ENCODE results near the gene SURF4.
"Not testable (repeated sequence)": the region's sequence is repeated elsewhere in the genome, so short reads cannot be mapped to it uniquely, and the experiment has no call there.

SURF4 gene

DNA sequence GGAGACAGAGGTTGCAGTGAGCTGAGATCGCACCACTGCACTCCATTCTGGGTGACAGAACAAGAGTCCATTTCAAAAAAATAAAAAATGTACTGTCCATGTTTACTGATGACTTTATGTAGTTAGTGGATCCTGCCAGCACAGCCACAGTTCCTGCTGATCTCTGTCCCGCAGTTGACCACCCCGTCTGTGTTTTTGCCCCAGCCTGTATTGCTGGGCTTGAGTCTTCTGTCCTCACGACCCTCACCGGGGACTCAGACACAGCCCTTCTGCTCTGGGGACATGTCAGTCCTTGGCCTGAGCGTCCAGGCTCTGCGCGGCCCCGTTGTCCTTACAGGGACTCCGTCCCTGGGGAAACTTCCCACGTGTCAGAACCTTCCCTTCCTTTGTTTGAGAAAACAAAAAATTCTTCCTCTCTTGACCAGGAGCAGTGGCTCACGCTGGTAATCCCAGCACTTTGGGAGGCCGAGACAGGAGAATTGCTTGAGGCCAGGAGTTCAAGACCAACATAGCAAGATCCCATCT lies 54.4 kb downstream of the SURF4 start:
- no peak for DNase-seq (ENCODE audit: extremely low read depth, insufficient read length)
- TF ChIP-seq, protein P1, sequence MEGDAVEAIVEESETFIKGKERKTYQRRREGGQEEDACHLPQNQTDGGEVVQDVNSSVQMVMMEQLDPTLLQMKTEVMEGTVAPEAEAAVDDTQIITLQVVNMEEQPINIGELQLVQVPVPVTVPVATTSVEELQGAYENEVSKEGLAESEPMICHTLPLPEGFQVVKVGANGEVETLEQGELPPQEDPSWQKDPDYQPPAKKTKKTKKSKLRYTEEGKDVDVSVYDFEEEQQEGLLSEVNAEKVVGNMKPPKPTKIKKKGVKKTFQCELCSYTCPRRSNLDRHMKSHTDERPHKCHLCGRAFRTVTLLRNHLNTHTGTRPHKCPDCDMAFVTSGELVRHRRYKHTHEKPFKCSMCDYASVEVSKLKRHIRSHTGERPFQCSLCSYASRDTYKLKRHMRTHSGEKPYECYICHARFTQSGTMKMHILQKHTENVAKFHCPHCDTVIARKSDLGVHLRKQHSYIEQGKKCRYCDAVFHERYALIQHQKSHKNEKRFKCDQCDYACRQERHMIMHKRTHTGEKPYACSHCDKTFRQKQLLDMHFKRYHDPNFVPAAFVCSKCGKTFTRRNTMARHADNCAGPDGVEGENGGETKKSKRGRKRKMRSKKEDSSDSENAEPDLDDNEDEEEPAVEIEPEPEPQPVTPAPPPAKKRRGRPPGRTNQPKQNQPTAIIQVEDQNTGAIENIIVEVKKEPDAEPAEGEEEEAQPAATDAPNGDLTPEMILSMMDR (IDR thresholded peaks at IDR 0.05; ENCODE audit: insufficient read depth, low read length, poor library complexity, severe bottlenecking) = no peak
- H3K27me3 ChIP-seq (replicated peaks; ENCODE audit: control insufficient read depth, insufficient read depth, low read length) = no peaks in the 10 kb centered on the region; the same call in 1 of the 2 replicates
- H3K36me3 ChIP-seq (ENCODE audit: control insufficient read depth, insufficient read depth, low read length) = no peaks in the 10 kb centered on the region
- H3K4me3 ChIP-seq (replicated peaks; ENCODE audit: low read depth, low read length) = no peak overlapping the region

DNA sequence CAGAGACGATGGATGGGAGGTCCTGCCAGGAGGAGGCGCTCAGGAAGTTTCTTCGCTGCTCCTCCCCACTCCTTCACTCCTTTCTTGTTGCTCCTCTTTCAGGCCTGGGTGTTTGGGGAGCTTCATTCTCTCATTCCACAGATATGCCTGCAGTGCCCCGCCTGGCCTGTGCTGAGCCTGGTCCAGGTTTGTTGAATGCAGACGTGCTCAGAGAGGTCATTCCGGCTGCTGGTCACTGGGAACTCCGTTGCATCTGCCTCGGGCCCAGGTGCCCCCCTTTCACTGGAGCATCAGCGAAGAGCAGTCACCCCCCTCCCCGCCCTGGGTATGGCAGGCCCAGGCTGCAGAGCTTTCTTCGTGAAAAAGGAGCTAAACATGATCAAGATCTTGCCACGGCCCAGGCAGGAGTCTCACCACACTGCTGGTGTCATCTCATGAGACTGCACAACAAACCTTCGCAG lies 55.4 kb downstream of the SURF4 start:
- H3K36me3 ChIP-seq (ENCODE audit: control insufficient read depth, insufficient read depth, low read length) = no peaks in the 10 kb centered on the region
- DNase-seq (ENCODE audit: extremely low read depth, insufficient read length) = no peak
- H3K27me3 ChIP-seq (replicated peaks; ENCODE audit: control insufficient read depth, insufficient read depth, low read length) = no peaks in the 10 kb centered on the region; the same call in 1 of the 2 replicates
- H3K4me3 ChIP-seq (replicated peaks; ENCODE audit: low read depth, low read length) = no peak overlapping the region
- TF ChIP-seq, protein P1 (IDR thresholded peaks at IDR 0.05; ENCODE audit: insufficient read depth, low read length, poor library complexity, severe bottlenecking) = no peak

DNA sequence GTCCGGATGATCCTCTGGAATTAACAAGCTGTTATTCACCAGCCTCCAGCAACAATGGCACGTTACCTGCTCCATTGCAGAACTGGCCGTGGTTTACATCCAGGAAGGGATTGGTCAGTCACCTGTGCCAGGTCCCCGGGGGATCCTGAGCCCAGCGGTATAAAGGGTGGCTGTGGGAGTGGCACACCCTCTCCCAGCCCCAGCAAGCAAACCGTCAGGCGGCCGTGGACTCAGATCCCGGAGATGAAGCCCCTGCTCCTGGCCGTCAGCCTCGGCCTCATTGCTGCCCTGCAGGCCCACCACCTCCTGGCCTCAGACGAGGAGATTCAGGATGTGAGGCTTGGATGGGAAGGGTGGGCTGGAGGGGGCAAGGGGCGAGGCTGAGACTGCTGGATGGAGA lies 58.3 kb downstream of the SURF4 start:
- not testable (repeated sequence) for H3K4me3 ChIP-seq (replicated peaks; ENCODE audit: low read depth, low read length); H3K36me3 ChIP-seq (ENCODE audit: control insufficient read depth, insufficient read depth, low read length); DNase-seq (ENCODE audit: extremely low read depth, insufficient read length); H3K27me3 ChIP-seq (replicated peaks; ENCODE audit: control insufficient read depth, insufficient read depth, low read length)

DNA sequence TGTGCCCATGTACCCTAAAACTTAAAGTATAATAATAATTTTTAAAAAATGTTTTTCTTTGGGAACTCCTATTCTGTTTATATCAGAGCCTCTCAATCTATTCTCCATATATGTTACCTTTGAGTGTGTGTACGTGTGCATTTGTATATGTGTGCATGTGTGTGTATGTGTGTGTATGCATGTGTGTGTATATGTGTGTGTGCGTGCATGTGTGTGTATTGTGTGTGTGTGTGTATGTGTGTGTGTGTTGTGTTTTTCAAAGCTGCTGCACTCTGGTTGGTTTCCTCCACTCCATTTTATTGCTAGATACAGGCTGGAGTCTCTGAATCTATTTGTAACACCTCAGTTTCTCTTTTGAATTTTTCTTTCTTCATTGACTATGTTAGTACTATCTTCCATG lies 59.9 kb downstream of the SURF4 start:
- no peak for DNase-seq (ENCODE audit: extremely low read depth, insufficient read length)
- H3K4me3 ChIP-seq (replicated peaks; ENCODE audit: low read depth, low read length) = no peak overlapping the region
- TF ChIP-seq, protein P1 (IDR thresholded peaks at IDR 0.05; ENCODE audit: insufficient read depth, low read length, poor library complexity, severe bottlenecking) = no peak
- H3K36me3 ChIP-seq (ENCODE audit: control insufficient read depth, insufficient read depth, low read length) = no peaks in the 10 kb centered on the region
- H3K27me3 ChIP-seq (replicated peaks; ENCODE audit: control insufficient read depth, insufficient read depth, low read length) = no peaks in the 10 kb centered on the region; the same call in 1 of the 2 replicates
